RWPE2 (cell line): ENCODE data around the gene CDC42EP2.
A peak's percentile ranks its signal among the peaks of the same experiment; 100 is the strongest.

ENCODE experiments used
- ATAC-seq: fragments of 200-7000 bp; cut with Tn5 transposase; 3 replicates; pipeline ENCODE4 v1.9.1; 2021; ENCODE audit warnings: low read depth
- DNase-seq: peaks from one replicate; pipeline ENCODE4 v3.0.0-alpha.2; 2020; ENCODE audit warnings: low spot score
- H3K27ac ChIP-seq: fragments of 450-650 bp; 2 replicates; pipeline ENCODE4 v1.5.1; 2017; ENCODE audit warnings: mild to moderate bottlenecking; ENCODE audit not compliant: poor library complexity, severe bottlenecking
- H3K27me3 ChIP-seq: fragments of 250-450 bp; sonication (Bioruptor Pico); 2 replicates; pipeline ENCODE4 v1.5.1; 2021; ENCODE audit warnings: mild to moderate bottlenecking, moderate library complexity; ENCODE audit not compliant: insufficient read depth, poor library complexity, severe bottlenecking
- H3K36me3 ChIP-seq: fragments of 250-450 bp; sonication (Bioruptor Pico); 2 replicates; pipeline ENCODE4 v1.5.1; 2020; ENCODE audit warnings: low read depth, mild to moderate bottlenecking, moderate library complexity
- H3K4me1 ChIP-seq: fragments of 250-450 bp; sonication (Bioruptor Pico); 2 replicates; pipeline ENCODE4 v1.5.1; 2021; ENCODE audit warnings: mild to moderate bottlenecking, moderate library complexity; ENCODE audit not compliant: insufficient read depth, poor library complexity, severe bottlenecking
- H3K4me3 ChIP-seq: fragments of 250-450 bp; sonication (Bioruptor Pico); 2 replicates; pipeline ENCODE4 v1.5.1; 2021; ENCODE audit warnings: mild to moderate bottlenecking, moderate library complexity; ENCODE audit not compliant: severe bottlenecking
- H3K9me3 ChIP-seq: fragments of 250-450 bp; sonication (Bioruptor Pico); 2 replicates; pipeline ENCODE4 v1.5.1; 2021; ENCODE audit warnings: mild to moderate bottlenecking, moderate library complexity; ENCODE audit not compliant: severe bottlenecking
- CTCF ChIP-seq: fragments of 450-650 bp; IDR thresholded peaks from one replicate; pipeline ENCODE4 v1.5.1; 2017; ENCODE audit warnings: mild to moderate bottlenecking, moderate library complexity; ENCODE audit not compliant: poor library complexity, severe bottlenecking

Gene CDC42EP2

GRCh38 chr11:65353900-65354264, 39.2 kb downstream of the CDC42EP2 start:
- Histone ChIP-seq H3K27ac (no peak overlapping the region), H3K9me3 (no peaks in the 10 kb centered on the region), H3K27me3 (peaks cover 3% of the 10 kb centered on the region), H3K4me1 (no peaks in the 10 kb centered on the region), H3K4me3 (peak overlapping the region; percentile 44), H3K36me3 (peaks cover 31% of the 10 kb centered on the region)
- TF ChIP-seq CTCF = no peak
- DNase-seq = no peak
- ATAC-seq = no peak

GRCh38 chr11:65354265-65355012, 39.8 kb downstream of the CDC42EP2 start, which contains the start of gene TIGD3:
TIGD3 (plus strand) TSS chr11:65354751; CDS start chr11:65355809, 1,058 bp downstream.
- peaks cover 25% of the 10 kb centered on the region for H3K36me3 ChIP-seq
- DNase-seq = peak; percentile 96
- TF ChIP-seq CTCF = no peak
- no peaks in the 10 kb centered on the region for H3K9me3 ChIP-seq
- H3K4me3 ChIP-seq = peak within 1 kb of the TSS; percentile 44
- ATAC-seq = peak; percentile 94
- peaks cover 3% of the 10 kb centered on the region for H3K27me3 ChIP-seq
- H3K27ac ChIP-seq = no peak within 1 kb of the TSS
- no peaks in the 10 kb centered on the region for H3K4me1 ChIP-seq

GRCh38 chr11:65355013-65355775, 40.5 kb downstream of the CDC42EP2 start:
- Histone ChIP-seq H3K9me3 (no peaks in the 10 kb centered on the region), H3K27ac (no peak overlapping the region), H3K36me3 (peaks cover 24% of the 10 kb centered on the region), H3K27me3 (peaks cover 3% of the 10 kb centered on the region), H3K4me1 (no peaks in the 10 kb centered on the region), H3K4me3 (peak overlapping the region; percentile 44)
- TF ChIP-seq CTCF = no peak
- no peak for DNase-seq
- no peak; the same call in 2 of the 3 replicates for ATAC-seq

DNA sequence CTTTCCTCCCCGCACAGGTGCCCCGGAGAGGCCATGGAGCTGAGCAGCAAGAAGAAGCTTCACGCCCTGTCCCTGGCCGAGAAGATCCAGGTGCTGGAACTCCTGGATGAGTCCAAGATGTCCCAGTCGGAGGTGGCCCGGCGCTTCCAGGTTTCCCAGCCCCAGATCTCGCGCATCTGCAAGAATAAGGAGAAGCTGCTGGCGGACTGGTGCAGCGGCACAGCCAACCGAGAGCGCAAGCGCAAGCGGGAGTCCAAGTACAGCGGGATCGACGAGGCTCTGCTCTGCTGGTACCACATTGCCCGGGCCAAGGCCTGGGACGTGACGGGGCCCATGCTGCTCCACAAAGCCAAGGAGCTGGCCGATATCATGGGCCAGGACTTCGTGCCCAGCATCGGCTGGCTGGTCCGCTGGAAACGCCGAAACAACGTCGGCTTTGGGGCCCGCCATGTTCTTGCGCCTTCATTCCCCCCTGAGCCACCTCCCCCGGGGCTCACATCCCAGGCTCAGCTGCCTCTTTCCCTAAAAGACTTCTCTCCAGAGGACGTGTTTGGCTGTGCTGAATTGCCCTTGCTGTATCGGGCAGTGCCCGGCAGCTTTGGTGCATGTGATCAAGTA, 41.2 kb downstream of the CDC42EP2 start:
- H3K27me3 ChIP-seq = peaks cover 3% of the 10 kb centered on the region
- DNase-seq = no peak
- ATAC-seq = no peak
- H3K27ac ChIP-seq = no peak overlapping the region
- H3K9me3 ChIP-seq = no peaks in the 10 kb centered on the region
- H3K36me3 ChIP-seq = peaks cover 19% of the 10 kb centered on the region
- TF ChIP-seq CTCF = no peak
- H3K4me3 ChIP-seq = no peak overlapping the region
- no peaks in the 10 kb centered on the region for H3K4me1 ChIP-seq
